SH-SY5Y (cell line): Measurements from ENCODE around the gene REXO1.

Source experiments
- GATA2 ChIP-seq: IDR thresholded peaks from 2 replicates; pipeline ENCODE4 v1.6.1; 2011; ENCODE audit warnings: mild to moderate bottlenecking, low read depth, low read length
- GATA3 ChIP-seq: IDR thresholded peaks from 2 replicates; pipeline ENCODE4 v1.6.1; 2011; ENCODE audit warnings: low read depth, mild to moderate bottlenecking, low read length, moderate library complexity

REXO1 gene

GRCh38 chr19:1863638-1864479 is 15.6 kb upstream of the REXO1 start:
- TF ChIP-seq GATA2 (no peak), GATA3 (no peak)

DNA sequence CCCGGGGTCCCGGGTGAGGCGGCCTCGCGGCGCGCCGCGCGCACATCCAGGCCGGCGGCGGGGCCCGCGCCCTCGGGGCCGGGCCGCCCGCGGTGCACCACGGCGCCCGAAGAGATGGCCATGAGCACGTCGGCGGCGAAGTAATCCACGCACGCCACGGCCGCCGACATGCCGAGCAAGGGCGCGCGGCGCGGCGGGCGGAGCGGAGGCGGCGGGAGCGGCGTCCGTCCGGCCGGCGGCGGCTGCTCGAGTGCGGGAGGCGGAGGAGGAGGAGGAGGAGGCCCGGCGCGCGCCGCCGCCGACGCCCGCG is 15.0 kb upstream of the REXO1 start, which contains the start of gene KLF16:
Gene KLF16, minus strand, starts transcription at position 252 of the 310 bp plus-strand sequence. Its CDS starts 82 bp downstream, at position 170.
- TF ChIP-seq GATA2 (no peak), GATA3 (no peak)

GRCh38 chr19:1862424-1863327 is 14.4 kb upstream of the REXO1 start:
- TF ChIP-seq GATA3 (no peak), GATA2 (no peak)

GRCh38 chr19:1862068-1862423 is 13.8 kb upstream of the REXO1 start:
- no peak for TF ChIP-seq GATA2
- no peak for TF ChIP-seq GATA3

GRCh38 chr19:1861599-1862031 is 13.3 kb upstream of the REXO1 start:
- TF ChIP-seq GATA2 (no peak), GATA3 (no peak)

DNA sequence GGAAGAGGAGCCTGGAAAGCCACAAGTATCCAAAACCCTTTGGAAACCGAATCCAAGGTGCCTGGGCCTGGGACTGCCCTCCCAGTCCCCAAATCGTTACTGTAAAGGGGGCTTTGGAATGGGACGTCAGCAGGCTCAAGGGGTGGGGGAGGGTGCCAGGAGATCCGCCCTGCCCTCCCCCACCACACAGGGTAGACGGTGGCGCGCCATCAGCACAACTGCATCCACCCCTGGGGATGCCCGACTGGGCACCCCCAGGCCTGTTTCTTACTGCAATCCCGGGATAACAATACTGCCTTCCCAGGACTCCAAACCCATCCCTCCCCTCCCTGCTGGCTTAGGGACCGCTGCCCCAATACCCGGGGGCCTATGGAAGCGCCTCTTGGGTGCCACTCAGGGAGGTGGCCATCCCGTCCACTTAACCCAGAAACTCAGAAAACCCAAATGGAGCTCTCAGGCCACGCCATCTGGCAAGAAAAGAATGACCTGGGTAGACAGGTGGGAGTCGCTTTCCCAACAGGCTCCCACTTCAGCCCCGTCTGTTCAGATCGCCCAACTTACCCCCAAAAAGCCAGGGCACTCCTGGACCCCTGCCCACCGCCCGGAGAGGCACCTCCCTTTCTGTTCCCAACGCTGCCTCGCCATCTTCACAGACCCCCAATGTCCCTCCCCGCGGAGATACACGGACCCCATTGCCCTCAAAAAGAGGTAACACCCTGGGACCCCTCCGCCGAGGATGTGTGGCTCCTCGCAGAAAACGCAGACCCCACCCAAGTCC is 12.7 kb upstream of the REXO1 start:
- TF ChIP-seq GATA2 (no peak), GATA3 (no peak)

DNA sequence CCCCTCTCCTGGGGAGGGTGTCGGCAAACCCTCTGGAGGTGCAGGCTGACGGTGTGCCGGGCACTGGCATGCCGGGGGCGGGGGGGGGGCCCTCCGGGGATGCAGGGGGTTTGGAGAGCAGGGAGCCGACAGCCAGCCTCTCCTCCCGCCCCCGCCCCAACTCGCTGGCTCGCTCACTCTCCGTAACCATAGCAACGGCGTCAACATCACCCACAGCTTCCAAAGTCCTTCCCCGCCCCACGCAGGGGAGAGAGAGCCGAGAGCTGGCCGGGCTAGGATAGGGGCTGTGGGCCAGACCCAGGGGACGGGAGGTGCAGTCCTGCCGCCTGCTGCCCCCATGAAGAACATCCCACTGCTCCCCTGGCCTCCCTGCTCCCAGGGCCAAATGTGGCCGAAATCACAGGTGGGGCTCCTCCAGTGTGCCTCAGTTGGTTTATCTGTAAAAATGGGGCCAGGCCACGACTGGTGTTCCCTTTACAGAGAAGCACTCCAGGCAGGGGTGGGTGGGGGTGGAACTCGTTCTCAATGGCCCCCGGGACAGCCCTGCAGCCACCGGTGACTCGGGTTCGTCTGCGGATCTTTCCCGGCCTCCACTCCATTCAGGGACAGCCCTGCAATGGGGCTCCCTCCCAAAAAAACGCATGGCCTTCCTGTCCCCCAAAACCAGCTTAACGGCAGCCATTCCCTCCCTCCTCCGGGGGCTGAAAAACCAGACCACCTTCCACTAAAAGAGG is 11.9 kb upstream of the REXO1 start:
- TF ChIP-seq GATA2 (no peak), GATA3 (no peak)

GRCh38 chr19:1859331-1859781 is 11.1 kb upstream of the REXO1 start:
- TF ChIP-seq GATA2 (no peak), GATA3 (no peak)

GRCh38 chr19:1858412-1859081 is 10.3 kb upstream of the REXO1 start:
- TF ChIP-seq GATA2, result no peak
- TF ChIP-seq GATA3, result no peak

DNA sequence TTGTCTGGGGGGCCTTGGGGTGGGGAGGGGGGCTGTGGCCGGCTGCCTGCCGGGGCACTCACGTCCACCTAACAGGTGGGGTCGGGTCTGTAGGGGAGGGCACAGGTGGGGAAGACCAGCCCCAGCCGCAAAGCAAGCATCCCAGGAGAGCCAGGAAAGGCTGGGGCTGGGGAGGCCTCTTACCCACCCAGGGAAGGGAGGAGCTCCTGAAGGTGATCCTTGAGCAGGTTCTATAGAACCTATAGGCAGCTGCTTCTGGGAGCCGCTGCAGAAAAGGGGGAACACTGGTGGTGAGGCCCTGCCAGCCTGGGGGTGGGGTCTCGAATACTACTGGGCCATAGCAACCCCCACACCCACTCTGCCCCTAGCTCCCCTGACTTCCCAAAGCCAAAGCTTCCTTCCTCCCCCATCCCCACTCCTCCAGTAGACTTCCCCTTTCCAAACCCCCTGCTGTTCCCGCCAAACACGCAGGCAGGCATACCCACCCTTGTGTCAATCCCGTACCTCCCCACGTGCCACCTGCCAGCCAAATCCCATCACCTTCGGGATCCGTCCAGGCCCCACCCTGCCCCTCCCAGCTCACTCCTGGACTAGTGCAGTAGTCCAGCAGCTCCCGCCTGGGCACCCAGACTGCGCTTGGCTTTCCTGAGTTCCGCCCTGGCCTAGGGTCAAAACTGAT is 9.5 kb upstream of the REXO1 start:
- TF ChIP-seq GATA2, result no peak
- TF ChIP-seq GATA3, result no peak

GRCh38 chr19:1856698-1857603 is 8.7 kb upstream of the REXO1 start:
- TF ChIP-seq GATA3 (no peak), GATA2 (no peak)

GRCh38 chr19:1856345-1856697 is 8.0 kb upstream of the REXO1 start:
- TF ChIP-seq GATA2, result no peak
- TF ChIP-seq GATA3, result no peak
